CD4-positive, alpha-beta T cell treated with Interleukin-4 for 1 hour (primary cell): ENCODE results near the gene NFASC.

Experiments used
- DNase-seq, 2 donors: peaks; one replicate each; pipeline ENCODE4 v3.0.0-alpha.2; 2020 to 2022

Gene NFASC

GRCh38 chr1:204870160-204870912, at the start of gene NFASC:
NFASC (plus strand) TSS chr1:204870862; CDS start chr1:204944316, 73,454 bp downstream.
- no peak for DNase-seq

- DNase-seq = no peak
These were observed 49.2 kb upstream of the NFASC start for GRCh38 chr1:204821476-204821875.

GRCh38 chr1:204821924-204822323, 48.7 kb upstream of the NFASC start:
- no peak for DNase-seq

- DNase-seq = no peak
These were observed 43.7 kb upstream of the NFASC start for GRCh38 chr1:204826970-204827369.

GRCh38 chr1:204828352-204828850, 42.3 kb upstream of the NFASC start:
- DNase-seq = peak in 1 of 2 donors; percentile 14

- DNase-seq = no peak
These were observed 41.4 kb upstream of the NFASC start for GRCh38 chr1:204829133-204829825.

GRCh38 chr1:204830747-204831146, 39.9 kb upstream of the NFASC start:
- no peak for DNase-seq

GRCh38 chr1:204831186-204831585, 39.5 kb upstream of the NFASC start:
- no peak for DNase-seq

- DNase-seq = no peak
These were observed 36.3 kb upstream of the NFASC start for GRCh38 chr1:204834336-204834735.

- no peak for DNase-seq
These were observed 35.9 kb upstream of the NFASC start for GRCh38 chr1:204834752-204835151.

GRCh38 chr1:204835737-204836136, 34.9 kb upstream of the NFASC start:
- no peak for DNase-seq

- no peak for DNase-seq
These were observed 33.8 kb upstream of the NFASC start for GRCh38 chr1:204836856-204837255.

- no peak for DNase-seq
These were observed 33.1 kb upstream of the NFASC start for GRCh38 chr1:204837440-204838084.

GRCh38 chr1:204841316-204841715, 29.3 kb upstream of the NFASC start:
- no peak for DNase-seq

GRCh38 chr1:204841798-204842197, 28.9 kb upstream of the NFASC start:
- DNase-seq = no peak

GRCh38 chr1:204842369-204842768, 28.3 kb upstream of the NFASC start:
- DNase-seq = no peak

- no peak for DNase-seq
These were observed 27.8 kb upstream of the NFASC start for GRCh38 chr1:204842892-204843291.

GRCh38 chr1:204846546-204846945, 24.1 kb upstream of the NFASC start:
- DNase-seq = no peak

- no peak for DNase-seq
These were observed 22.1 kb upstream of the NFASC start for GRCh38 chr1:204848579-204848978.

GRCh38 chr1:204852854-204853253, 17.8 kb upstream of the NFASC start:
- DNase-seq = no peak

- no peak for DNase-seq
These were observed 17.2 kb upstream of the NFASC start for GRCh38 chr1:204853436-204853835.

- DNase-seq = no peak
These were observed 16.4 kb upstream of the NFASC start for GRCh38 chr1:204854286-204854685.

- DNase-seq = no peak
These were observed 12.3 kb upstream of the NFASC start for GRCh38 chr1:204858363-204858821.

GRCh38 chr1:204859861-204860267, 10.8 kb upstream of the NFASC start:
- DNase-seq = no peak
